GM19467 (cell line): ENCODE measurements around the gene ADGRB3.
"Not testable (repeated sequence)": the region's sequence is repeated elsewhere in the genome, so short reads cannot be mapped to it uniquely, and the experiment has no call there.

ENCODE experiments used
- ATAC-seq: cut with Tn5 transposase; IDR thresholded peaks from one replicate; pipeline ENCODE4 v1.9.1; 2021; ENCODE audit warnings: mild to moderate bottlenecking, moderate library complexity; ENCODE audit not compliant: unreplicated experiment

Gene ADGRB3

GRCh38 chr6:68642977-68643376 lies 7.9 kb downstream of the ADGRB3 start:
- ATAC-seq, result no peak

GRCh38 chr6:68649669-68650068 lies 14.6 kb downstream of the ADGRB3 start:
- ATAC-seq, result no peak

- no peak for ATAC-seq
These were observed 15.1 kb downstream of the ADGRB3 start for GRCh38 chr6:68650142-68650541.

- no peak for ATAC-seq
These were observed 16.2 kb downstream of the ADGRB3 start for GRCh38 chr6:68651011-68651985.

GRCh38 chr6:68652117-68652536 lies 17.0 kb downstream of the ADGRB3 start:
- ATAC-seq, result no peak

DNA sequence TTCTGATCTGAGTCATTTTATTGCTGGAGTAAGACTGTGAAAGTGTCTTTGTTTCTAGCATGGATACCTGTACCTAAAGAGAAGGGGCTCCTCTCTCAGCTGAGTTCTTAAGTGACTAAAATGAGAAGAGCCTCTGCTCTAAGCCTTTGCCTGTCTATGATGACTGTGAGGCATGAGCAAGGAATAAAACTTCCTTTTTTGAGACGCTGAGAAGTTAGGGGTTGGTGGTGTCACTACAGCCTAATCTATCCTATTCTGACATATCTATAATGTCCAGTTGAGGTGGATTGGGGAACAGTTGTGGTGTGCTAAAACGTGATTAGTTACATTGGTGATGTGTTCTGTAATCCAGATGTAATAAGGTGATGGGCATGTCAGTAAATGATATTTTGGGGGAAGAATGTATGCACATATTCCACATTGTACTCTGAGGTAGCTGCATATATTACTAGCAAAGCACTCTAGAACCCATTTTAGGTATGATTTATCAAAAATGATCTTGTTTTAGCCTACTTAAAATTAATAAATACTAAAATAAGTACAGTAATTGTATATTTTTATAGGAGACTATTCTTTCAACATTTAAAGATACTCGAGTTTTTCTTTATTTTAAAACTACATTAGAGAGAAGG lies 18.1 kb downstream of the ADGRB3 start:
- ATAC-seq, result no peak

- no peak for ATAC-seq
These were observed 18.6 kb downstream of the ADGRB3 start for GRCh38 chr6:68653706-68654089.

DNA sequence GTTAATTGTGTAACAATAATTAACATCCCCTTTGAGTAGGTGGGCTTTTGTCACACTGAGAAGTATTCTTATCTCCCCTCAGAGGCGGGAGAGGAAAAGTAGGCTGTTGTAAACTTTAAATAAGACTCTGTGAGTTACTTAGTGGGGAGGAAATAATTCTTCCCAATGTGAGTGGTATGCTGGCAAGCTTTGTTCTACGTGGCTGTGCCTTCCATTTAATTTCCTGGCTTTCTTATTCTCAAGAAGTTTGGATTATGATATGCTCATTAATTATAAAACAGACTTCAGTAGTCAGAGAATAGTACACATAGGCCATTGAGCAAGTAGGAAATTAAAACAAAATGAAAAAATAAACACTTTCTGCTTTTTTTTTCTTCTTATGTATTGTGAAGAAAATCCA lies 19.1 kb downstream of the ADGRB3 start:
- no peak for ATAC-seq

DNA sequence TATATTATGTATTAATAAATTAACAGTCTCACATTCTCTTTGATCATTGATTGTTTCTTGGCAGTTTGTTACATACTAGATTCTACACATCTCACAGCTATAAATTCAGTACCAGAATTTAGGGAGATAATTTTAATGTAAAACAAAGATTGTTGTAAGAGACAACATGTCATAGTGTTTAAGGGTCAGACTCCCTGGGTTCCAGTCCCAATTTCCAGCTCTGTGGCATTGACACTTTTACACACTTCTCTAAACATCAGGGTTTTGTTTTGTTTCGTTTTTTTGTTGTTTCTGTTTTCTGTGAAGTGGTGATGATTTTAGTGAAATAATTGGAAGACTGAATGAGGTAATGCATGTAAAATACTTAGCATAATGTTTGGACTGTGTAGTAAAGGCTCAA lies 19.9 kb downstream of the ADGRB3 start:
- no peak for ATAC-seq

DNA sequence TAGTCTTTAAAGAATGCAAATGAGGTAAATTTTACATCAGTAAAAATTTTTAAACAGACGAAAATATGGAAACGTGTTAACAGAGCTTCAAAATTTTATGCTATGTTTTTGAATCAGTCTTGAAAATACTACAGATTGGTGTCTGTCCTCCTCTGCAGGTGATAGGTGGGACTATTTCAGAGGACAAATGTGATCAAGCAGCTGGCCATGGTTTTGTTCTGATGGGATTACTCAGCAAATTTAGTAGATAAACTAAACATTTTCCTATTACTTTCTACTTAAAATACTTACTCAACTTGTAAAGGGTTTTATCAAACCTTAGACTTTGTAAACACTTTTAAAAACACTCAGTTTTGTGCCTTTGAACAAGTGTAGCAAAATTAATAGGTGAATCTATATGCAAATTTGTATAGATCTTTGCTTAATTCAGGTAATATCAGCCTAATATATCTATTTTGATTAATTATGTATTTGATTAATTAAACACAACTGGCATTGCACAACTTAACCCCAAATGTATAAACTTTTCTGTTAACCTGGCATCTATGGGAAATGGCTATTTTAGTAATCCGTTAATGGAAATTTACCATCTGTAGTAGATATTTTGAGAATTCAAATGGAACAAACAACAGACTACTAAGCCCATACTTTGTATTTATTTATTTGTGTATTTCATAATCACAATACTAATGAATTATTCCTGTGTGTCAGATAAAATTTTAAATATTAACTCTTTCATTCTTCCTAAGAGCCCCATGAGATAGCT lies 22.5 kb downstream of the ADGRB3 start:
- no peak for ATAC-seq

DNA sequence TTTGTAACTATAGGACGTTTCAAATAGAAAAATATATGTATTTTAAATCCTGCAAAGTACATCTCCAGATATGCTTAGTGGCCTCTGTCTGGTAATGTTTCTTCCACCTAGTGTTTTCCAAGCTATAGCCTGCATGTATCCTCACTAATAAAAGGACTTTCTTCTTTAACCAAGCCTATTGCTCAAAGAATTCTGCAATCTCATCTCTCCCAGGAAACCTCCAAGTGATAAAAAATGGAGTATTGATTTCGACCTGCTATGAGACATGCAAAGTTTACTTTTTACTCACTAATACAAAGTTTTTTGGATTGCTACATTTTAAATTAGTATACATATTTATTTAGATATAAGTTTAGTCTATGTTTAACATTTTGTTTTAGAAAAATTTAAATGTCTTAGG lies 23.3 kb downstream of the ADGRB3 start:
- no peak for ATAC-seq

DNA sequence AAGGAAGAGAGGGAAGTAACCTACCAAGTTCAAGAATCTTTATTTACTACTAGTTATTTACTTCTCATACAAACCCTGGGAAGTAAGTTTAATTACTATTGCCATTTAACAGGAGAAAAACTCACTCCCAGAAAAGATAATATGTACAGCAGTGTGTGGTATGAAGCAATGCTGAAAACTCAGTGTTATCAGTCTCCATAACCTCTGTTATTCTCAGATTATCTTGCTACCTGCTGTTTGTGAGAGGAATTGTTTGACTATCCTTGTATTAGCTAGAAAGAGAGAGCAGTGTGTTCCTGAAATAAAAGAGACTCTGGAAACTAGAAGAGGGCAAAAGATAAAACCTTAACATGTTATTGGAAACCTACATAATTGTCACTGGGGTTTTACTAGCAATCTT lies 38.2 kb downstream of the ADGRB3 start:
- ATAC-seq, result no peak

- no peak for ATAC-seq
These were observed 40.5 kb downstream of the ADGRB3 start for GRCh38 chr6:68675548-68675947.

DNA sequence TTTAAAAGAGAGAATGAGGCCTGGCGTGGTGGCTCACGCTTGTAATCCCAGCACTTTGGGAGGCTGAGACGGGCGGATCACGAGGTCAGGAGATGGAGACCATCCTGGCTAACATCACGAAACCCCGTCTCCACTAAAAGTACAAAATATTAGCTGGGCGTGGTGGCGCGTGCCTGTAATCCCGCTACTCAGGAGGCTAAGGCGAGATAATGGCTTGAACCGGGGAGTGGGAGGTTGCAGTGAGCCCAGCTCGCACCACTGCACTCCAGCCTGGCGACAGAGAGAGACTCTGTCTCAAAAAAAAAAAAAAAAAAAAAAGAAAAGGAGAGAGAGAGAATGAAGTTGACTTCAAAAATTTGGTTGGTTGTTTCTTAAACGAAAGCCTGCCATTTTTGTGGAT lies 41.0 kb downstream of the ADGRB3 start:
- not testable (repeated sequence) for ATAC-seq

DNA sequence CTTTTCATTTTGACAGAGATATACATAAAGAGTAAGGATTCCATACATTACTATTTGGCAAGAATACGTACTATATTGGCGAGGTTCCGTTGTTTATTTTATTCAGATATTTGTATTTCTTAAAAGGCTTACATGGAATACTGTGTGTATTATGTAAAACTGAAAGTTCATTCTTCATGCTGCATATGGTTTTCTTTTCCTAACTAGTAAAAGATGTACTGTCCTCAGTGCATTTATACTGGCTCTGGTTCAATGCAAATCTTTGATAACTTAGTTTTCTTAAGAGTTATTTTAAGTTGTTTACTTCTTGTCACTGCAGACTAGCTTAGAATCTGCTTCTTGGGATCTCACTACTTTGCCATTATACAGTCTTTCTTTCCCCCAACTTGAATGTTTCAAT lies 42.0 kb downstream of the ADGRB3 start:
- no peak for ATAC-seq

GRCh38 chr6:68679399-68679798 lies 44.3 kb downstream of the ADGRB3 start:
- ATAC-seq, result no peak

DNA sequence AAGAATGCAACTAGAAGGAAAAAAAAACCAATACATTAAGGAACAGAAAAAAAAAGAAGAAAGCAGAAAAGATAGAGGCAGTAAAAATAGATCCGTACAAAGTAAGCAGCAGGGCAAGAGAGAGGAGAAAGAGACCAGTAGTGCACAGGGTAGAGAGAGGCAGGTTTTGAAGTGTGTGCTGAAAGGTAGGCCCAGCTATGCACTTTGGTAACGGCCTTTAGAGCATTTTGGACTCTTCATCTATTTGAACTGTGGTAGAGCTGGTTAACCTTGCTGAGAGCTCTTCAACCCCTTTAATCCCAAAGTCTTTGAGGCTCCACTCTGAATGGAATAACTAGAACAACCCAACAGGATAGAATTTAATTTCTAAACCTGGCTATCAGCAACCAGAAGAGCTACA lies 45.2 kb downstream of the ADGRB3 start:
- no peak for ATAC-seq

DNA sequence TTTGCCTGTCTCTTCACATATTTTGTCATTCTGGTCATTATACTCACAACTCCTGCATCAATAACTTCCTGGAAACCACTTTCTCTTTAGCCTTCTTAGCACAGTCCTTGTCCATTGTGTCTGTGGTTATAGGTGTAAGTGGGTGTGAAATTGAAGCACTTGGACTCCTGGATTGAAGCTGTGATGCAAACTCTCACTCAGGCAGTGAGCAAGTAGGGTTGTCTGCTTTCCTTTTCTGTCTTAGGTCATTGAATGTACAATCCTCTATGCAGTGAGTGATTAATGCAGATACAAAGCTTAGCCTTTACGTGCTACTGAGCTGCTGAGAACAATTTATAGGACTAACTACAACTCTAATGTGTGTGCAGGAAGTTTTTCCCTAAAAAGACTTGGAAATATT lies 54.8 kb downstream of the ADGRB3 start:
- no peak for ATAC-seq

DNA sequence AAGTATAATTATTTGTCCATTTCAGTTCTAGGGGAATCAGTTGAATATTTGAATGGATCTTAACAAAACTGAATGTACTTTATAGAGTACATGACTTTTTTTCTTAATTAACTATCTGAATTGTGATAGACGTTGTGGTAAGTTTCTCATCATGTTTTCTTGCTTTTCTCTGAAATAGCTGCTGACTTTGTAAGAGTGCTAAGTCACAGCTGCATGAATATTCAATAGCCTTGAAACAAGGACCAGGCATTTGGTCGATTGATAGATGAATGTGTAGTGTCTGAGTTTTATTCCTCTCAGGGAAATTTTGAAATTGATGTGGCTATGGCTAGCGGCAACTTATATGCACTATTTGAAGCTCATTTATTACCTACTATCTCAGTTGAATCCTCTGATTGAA lies 56.0 kb downstream of the ADGRB3 start:
- no peak for ATAC-seq

GRCh38 chr6:68693271-68693670 lies 58.2 kb downstream of the ADGRB3 start:
- no peak for ATAC-seq

DNA sequence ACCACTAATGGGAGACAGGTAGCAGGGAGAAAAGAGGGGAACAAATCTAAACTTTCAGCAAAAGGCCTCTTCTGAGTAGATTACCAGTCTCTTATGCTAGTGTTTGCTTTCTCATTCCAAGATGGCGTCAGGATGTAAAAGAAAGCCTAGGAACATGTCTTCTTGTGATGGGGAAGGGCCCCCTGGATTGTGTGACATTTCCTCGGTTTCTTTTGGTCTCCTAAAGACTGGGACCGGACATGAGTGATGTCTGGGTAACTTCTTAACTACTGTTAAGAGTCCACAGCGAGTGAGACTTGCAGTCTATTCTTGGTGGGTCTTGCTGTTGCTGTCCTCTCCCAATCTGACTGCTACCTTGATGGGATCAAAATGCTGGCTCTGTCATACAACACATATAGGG lies 60.3 kb downstream of the ADGRB3 start:
- no peak for ATAC-seq

- ATAC-seq, result no peak
These were observed 60.8 kb downstream of the ADGRB3 start for GRCh38 chr6:68695838-68696237.
